KOPT-K1 (cell line): ENCODE measurements around the gene DDX47.
"Not testable (repeated sequence)": the region's sequence is repeated elsewhere in the genome, so short reads cannot be mapped to it uniquely, and the experiment has no call there.

Source experiments
- H3K27ac ChIP-seq: fragments of 200-600 bp; sonication (generic); 2 replicates; pipeline ENCODE4 v1.5.1; 2016; ENCODE audit warnings: antibody characterized with exemption, mild to moderate bottlenecking, low read depth, low read length; ENCODE audit not compliant: poor library complexity, severe bottlenecking
- H3K36me3 ChIP-seq: fragments of 200-600 bp; sonication (generic); 2 replicates; pipeline ENCODE4 v1.5.1; 2017; ENCODE audit warnings: antibody characterized with exemption, mild to moderate bottlenecking, low read length, moderate library complexity; ENCODE audit not compliant: insufficient read depth
- H3K9me3 ChIP-seq: fragments of 200-600 bp; sonication (generic); 2 replicates; pipeline ENCODE4 v1.5.1; 2017; ENCODE audit warnings: antibody characterized with exemption, low read length, mild to moderate bottlenecking; ENCODE audit not compliant: insufficient read depth, poor library complexity, severe bottlenecking

The DDX47 gene

DNA sequence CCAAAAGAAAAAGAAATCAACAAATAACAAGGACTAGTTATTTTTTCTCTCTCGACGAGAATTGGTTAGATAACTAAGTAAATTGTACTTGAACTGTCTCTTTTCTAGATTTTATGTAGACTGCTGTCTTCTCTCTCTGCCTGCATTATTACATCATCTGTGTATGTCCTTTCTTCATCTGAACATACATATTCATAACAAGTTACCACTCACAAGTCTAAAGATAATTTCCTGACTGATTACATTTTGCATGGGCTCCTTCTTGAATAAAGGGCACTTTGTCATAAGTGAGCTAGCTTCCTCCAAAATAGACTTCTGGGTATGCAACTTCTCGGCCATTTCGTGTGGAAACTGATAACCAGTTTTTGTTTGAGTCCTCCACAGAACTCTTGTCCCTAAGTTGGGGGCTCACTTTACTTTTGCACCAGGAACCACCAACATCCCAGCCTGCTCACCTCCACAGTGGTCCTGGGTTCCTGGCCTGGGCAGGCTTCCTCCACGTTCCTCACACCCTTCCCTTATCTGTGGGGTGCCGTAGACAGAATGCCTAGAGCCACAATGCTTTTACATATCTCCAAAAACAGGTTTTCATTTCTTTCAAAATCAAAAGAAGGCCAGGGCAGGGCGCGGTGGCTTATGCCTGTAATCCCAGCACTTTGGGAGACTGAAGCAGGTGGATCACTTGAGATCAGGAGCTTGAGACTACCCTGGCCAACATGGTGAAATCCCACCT, 6.2 kb upstream of the DDX47 start:
- Histone ChIP-seq H3K9me3 (no peaks in the 10 kb centered on the region), H3K36me3 (no peaks in the 10 kb centered on the region), H3K27ac (no peak overlapping the region)

DNA sequence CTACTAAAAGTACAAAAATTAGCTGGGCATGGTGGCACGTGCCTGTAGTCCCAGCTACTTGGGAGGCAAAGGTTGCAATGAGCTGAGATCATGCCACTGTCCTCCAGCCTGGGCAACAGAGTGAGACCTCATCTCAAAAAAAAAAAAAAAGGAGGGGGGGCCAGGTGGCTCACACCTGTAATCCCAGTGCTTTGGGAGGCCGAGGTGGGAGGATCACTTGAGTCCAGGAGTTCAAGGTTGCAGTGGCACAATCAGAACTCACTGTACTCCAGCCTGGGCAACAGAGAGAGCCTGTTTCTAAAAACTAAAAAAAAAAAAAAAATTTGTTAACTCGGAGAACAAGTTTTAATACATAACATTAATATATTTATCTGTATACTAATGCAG, 5.6 kb upstream of the DDX47 start:
- H3K27ac ChIP-seq: not testable (repeated sequence)

DNA sequence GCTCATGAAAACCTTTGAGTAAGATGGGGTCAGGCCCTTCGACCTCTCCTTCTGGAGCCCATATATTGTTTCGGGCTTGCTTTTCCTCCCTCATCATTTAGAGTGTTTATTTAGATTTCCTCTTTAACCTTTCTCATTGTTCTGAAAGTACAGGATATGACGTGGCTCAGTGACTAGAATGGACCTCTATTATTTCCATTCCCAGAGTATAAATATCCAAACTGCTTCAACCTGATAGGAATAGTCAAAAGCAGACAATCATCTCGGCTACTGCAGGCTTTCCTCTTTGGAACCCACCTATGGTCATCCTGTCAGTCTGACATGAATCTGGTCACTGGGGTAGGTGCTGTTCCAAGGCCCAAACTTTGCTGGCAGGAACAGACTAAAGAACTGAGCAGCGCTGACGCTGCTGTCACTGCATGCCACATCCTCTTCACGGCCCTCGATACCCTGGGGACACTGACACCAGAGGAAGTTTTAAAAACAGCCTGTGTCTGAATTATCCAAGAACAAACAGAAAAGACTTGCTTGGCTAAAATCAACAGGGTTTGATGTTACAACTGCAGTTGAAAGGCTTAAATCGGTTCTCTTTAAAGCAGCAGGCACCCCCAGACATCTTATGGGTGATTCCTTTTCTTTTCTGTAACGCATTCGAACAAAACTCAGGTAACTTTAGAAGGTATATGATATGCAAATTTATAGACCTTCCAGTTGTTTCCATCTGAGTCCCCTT, 5.0 kb upstream of the DDX47 start:
- Histone ChIP-seq H3K27ac (no peak overlapping the region), H3K9me3 (no peaks in the 10 kb centered on the region), H3K36me3 (no peaks in the 10 kb centered on the region)

More for the DNA sequence above, 5.6 kb upstream of the DDX47 start:
- H3K36me3 ChIP-seq, H3K9me3 ChIP-seq: not testable (repeated sequence)

DNA sequence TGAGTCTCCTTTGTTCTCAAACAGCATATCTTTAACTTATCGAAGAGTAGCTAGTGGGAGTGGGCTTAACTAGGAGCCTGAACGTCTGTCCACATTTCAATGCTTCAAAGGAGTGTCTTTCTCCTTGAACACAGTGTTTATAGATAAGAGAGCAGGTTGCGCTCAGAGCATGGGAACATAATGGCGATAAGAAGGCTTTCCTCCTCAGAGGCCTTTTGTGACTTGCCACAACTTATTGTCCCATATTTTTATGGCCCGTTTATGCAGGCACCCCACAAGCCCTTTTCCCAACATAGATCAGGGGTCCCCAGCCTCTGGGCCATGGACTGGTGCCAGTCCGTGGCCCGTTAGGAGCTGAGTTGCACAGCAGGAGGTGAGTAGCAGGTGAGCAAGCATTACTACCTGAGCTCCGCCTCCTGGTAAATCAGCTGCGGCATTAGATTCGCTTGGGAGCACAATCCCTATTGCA, 2.6 kb upstream of the DDX47 start:
- Histone ChIP-seq H3K27ac (no peak overlapping the region), H3K9me3 (no peaks in the 10 kb centered on the region), H3K36me3 (peaks cover 8% of the 10 kb centered on the region)

DNA sequence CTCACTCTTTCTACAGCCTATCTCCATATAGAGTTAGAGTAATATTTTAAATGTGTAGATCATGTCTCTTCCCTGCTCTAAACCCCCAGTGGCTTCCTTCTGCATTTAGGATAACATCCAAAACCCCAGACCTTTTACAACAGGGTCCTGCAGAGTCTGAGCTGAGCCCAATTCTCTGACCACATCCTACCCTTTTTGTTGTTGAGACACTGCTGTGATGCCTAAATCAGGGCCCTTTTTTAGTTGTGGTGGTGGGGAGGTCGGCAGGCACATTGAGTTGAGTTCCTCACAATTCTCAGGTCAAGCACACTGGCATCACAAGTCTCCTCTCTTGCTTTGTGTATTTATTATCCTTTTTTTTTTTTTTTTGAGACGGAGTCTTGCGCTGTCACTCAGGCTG, 1.8 kb upstream of the DDX47 start:
- Histone ChIP-seq H3K9me3 (no peaks in the 10 kb centered on the region), H3K27ac (no peak overlapping the region), H3K36me3 (peaks cover 15% of the 10 kb centered on the region)

DNA sequence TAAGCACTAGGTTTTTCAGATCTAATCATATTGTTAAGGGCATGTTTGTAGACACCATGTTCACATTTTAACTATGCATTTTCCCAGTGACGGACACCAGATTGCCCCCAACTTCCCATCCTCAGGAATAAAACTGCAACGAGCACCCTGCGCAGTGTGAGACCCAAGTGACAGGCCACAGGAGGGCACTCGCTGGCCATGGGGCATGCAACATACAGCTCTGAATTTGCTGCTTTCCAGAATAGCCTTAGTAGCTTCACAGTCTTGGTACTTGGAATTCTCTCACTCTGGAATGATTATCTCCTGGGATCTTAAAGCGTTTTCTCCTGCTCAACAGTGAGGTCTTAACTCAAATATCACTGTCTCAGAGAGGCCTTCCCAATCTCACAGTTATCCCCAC, 972 bp upstream of the DDX47 start:
- Histone ChIP-seq H3K9me3 (no peaks in the 10 kb centered on the region), H3K27ac (no peak overlapping the region)

DNA sequence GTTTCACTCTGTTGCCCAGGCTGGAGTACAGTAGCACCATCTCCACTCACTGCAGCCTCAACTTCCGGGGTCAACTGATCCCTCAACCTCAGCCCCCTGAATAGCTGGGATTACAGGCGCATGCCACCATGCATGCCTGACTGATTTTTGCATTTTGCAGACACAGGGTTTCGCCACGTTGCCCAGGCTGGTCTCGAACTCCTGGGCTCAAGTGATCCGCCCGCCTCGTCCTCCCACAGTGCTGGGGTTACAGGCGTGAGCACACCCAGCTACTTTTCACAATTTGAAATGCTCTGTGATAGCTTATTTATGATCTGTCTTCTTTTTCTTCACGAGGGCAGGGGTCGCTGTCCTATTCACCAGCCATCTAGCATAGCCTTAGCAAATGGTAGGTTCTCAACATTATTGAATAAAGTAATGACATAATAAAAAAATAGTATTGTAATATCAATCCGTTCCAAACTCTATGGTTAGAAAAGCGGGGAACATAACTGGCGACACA, 477 bp upstream of the DDX47 start:
- H3K9me3 ChIP-seq: no peaks in the 10 kb centered on the region
- peaks cover 29% of the 10 kb centered on the region for H3K36me3 ChIP-seq
- H3K27ac ChIP-seq: no peak overlapping the region

More for the DNA sequence above, 972 bp upstream of the DDX47 start:
- H3K36me3 ChIP-seq: peaks cover 24% of the 10 kb centered on the region

DNA sequence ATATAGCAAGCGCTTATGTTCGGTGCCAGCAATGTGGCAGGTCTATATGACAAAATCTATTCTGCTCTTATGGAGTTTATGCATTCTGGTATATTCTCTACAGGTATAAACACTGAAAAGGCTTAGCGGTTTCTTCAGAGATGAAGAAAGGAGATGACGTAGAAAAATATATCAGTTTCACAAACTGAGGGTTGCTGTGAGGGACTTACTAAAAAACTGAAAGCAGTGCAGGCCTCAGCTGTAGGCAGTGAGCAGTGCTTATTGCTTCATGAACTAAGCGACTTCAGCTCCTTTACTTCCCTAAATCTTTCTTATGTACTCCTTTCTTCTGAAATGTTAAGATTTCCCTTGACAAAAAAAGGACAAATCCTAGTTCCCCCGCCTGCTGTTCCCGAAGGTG, 4.5 kb downstream of the DDX47 start:
- Histone ChIP-seq H3K36me3 (peaks cover 78% of the 10 kb centered on the region), H3K27ac (no peak overlapping the region)

DNA sequence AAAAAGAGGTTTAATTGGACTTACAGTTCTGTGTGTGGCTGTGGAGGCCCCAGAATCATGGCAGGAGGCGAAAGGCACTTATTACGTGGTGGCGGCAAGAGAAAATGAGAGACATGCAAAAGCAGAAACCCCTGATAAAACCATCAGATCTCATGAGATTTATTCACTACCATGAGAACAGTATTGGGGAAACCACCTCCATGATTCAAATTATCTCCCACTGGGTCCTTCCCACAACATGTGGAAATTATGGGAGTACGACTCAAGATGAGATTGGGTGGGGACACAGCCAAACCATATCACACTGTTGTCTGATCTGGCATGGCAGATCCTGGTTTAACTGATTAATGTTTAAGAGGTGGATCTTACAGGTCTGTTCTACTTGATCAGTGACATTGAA, 5.6 kb downstream of the DDX47 start:
- H3K36me3 ChIP-seq: peaks cover 89% of the 10 kb centered on the region
- H3K27ac ChIP-seq: no peak overlapping the region
- no peaks in the 10 kb centered on the region for H3K9me3 ChIP-seq

More for the DNA sequence above, 4.5 kb downstream of the DDX47 start:
- H3K9me3 ChIP-seq: no peaks in the 10 kb centered on the region

DNA sequence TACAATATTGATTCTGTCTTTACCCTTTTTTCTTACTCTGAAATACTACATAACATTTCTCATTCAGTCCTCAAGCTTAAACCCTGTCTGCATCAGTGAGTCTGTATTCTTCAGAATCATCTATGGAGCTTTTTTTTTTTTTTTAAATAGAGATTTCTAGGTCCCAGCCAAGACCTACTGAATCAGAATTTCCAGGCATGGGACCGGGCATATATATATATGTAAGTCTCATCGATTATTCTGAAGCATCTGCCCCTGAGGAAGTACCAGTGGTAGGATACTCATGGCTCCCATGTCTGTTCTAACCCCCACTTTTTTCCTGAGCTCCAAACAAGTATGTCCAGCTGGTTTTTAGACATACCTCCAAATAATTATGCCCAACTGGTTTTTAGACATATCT, 6.1 kb downstream of the DDX47 start:
- no peak overlapping the region for H3K27ac ChIP-seq
- peaks cover 94% of the 10 kb centered on the region for H3K36me3 ChIP-seq
- no peaks in the 10 kb centered on the region for H3K9me3 ChIP-seq

DNA sequence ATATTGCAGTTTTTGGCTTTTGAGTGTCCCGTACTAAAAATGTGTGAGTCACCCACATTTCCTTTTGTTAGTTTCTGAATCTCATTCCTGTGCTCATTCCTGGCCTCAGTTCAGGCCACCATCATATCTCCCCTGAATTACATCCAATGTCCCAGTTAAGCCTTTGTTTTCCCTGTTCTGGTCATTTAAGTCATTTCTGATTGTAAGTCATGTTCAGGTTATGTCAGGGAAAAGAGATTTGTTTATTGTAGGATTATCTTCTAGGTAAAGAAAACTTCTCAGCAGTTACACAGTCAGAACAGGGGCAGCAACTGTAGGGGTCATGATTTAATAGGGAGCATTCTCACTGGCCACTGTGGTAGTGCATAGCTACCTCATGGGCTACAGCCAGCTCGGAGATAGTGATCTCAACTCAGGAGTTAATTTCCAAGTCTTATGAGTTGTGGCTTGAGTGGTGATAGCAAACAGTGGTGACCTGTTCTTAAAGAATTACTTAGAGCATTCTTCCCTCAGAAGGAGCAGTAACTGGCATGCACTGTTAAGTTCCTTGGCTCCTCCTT, 6.7 kb downstream of the DDX47 start:
- H3K9me3 ChIP-seq: no peaks in the 10 kb centered on the region
- peaks cover 98% of the 10 kb centered on the region for H3K36me3 ChIP-seq
- H3K27ac ChIP-seq: no peak overlapping the region

DNA sequence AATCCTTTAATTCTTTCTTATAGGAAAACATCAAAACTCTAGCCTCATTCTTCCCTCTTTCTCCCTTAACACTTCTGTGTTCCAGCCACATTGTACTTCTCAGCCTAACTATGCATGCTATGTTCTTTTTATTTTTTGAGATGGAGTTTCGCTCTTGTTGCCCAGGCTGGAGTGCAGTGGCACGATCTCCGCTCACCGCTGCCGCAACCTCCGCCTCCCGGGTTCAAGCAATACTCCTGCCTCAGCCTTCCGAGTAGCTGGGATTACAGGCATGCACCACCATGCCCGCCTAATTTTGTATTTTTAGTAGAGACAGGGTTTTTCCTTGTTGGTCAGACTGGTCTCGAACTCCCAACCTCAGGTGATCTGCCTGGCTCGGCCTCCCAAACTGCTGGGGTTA, 7.2 kb downstream of the DDX47 start:
- H3K27ac ChIP-seq, H3K9me3 ChIP-seq: not testable (repeated sequence)
- peaks cover 100% of the 10 kb centered on the region for H3K36me3 ChIP-seq

DNA sequence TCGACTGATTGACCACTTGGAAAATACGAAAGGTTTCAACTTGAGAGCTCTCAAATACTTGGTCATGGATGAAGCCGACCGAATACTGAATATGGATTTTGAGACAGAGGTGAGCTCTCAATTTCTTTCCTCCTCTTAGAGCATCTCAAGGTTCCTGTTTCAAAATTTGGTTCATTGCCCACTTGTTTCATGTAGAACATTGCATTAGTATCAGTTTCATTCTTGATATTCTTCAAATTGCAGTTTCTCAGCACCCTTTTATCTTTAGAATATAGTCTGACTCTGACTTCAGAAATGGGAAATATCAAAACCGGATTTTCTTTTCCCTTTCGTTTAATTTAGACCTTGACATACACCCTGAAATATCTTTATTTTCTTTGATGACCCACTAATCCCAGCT, 8.8 kb downstream of the DDX47 start:
- Histone ChIP-seq H3K36me3 (peaks cover 100% of the 10 kb centered on the region), H3K9me3 (no peaks in the 10 kb centered on the region), H3K27ac (no peak overlapping the region)

DNA sequence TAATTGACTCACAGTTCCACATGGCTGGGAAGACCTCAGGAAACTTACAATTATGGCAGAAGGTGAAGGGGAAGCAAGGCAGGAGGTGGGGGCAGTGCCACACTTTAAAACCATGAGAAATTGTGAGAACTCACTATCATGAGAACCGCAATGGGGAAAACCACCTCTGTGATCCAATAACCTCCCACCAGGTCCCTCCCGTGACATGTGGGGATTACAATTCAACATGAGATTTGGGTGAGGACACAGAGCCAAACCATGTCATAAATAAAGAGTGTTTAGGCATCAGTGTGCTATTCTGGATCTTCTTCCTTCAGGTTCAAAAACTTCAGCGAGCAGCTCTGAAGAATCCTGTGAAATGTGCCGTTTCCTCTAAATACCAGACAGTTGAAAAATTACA, 9.7 kb downstream of the DDX47 start:
- Histone ChIP-seq H3K36me3 (peaks cover 100% of the 10 kb centered on the region), H3K27ac (no peak overlapping the region), H3K9me3 (no peaks in the 10 kb centered on the region)

DNA sequence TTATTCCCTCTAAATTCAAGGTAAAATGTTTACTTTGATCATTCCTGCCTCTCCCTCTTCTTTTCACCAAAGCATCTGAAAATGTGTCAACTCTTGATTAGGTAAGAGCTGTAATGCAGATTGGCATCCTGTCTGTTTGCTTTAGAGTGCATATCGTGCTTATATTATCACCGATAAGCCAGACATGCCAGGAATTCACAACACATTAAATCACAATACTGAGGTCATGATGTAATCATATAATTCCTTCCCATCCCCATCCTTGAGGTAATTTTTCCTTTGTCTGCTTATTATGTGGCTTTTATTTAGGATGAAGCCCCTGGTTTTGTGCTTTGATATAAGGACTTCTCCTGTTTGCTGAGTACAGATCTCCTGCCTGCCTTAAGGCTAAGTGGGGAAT, 10.2 kb downstream of the DDX47 start:
- Histone ChIP-seq H3K36me3 (peaks cover 100% of the 10 kb centered on the region), H3K9me3 (no peaks in the 10 kb centered on the region), H3K27ac (no peak overlapping the region)
